ENCODE measurements around the gene PAGE4. TPM values are rescaled to one million over a fixed set of nuclear protein-coding genes. Genes with fewer than 3 reads are reported as not detected.

Gene PAGE4
- total RNA-seq, 1 donor = not detected

GRCh38 chrX:49846522-49846921 is 17.4 kb downstream of the PAGE4 start:
- H3K4me3 ChIP-seq (ENCODE audit: low read depth, low read length) = no peak overlapping the region

GRCh38 chrX:49848275-49848674 is 19.2 kb downstream of the PAGE4 start:
- TF ChIP-seq CTCF (IDR thresholded peaks at IDR 0.05; ENCODE audit: insufficient read depth, low read depth, low read length) = no peak
- no peak overlapping the region for H3K4me3 ChIP-seq (ENCODE audit: low read depth, low read length)
- no peak for DNase-seq (ENCODE audit: low read depth)

More at GRCh38 chrX:49846522-49846921, 17.4 kb downstream of the PAGE4 start:
- DNase-seq (ENCODE audit: low read depth) = no peak
- TF ChIP-seq CTCF (IDR thresholded peaks at IDR 0.05; ENCODE audit: insufficient read depth, low read depth, low read length) = no peak

- no peak for DNase-seq (ENCODE audit: low read depth)
- H3K4me3 ChIP-seq (ENCODE audit: low read depth, low read length) = no peak overlapping the region
- TF ChIP-seq CTCF (IDR thresholded peaks at IDR 0.05; ENCODE audit: insufficient read depth, low read depth, low read length) = no peak
Observed at GRCh38 chrX:49850028-49850427, 20.9 kb downstream of the PAGE4 start.

- no peak for TF ChIP-seq CTCF (IDR thresholded peaks at IDR 0.05; ENCODE audit: insufficient read depth, low read depth, low read length)
- DNase-seq (ENCODE audit: low read depth) = no peak
- H3K4me3 ChIP-seq (ENCODE audit: low read depth, low read length) = no peak overlapping the region
Observed at GRCh38 chrX:49853661-49854060, 24.6 kb downstream of the PAGE4 start.

GRCh38 chrX:49856819-49857218 is 27.7 kb downstream of the PAGE4 start:
- DNase-seq (ENCODE audit: low read depth) = no peak

GRCh38 chrX:49858341-49858740 is 29.2 kb downstream of the PAGE4 start:
- no peak for DNase-seq (ENCODE audit: low read depth)
- no peak for TF ChIP-seq CTCF (IDR thresholded peaks at IDR 0.05; ENCODE audit: insufficient read depth, low read depth, low read length)
- H3K4me3 ChIP-seq (ENCODE audit: low read depth, low read length) = no peak overlapping the region

More at GRCh38 chrX:49856819-49857218, 27.7 kb downstream of the PAGE4 start:
- TF ChIP-seq CTCF (IDR thresholded peaks at IDR 0.05; ENCODE audit: insufficient read depth, low read depth, low read length) = no peak
- no peak overlapping the region for H3K4me3 ChIP-seq (ENCODE audit: low read depth, low read length)

- no peak for DNase-seq (ENCODE audit: low read depth)
Observed at GRCh38 chrX:49859491-49859890, 30.4 kb downstream of the PAGE4 start.

More at GRCh38 chrX:49859491-49859890, 30.4 kb downstream of the PAGE4 start:
- no peak overlapping the region for H3K4me3 ChIP-seq (ENCODE audit: low read depth, low read length)
- no peak for TF ChIP-seq CTCF (IDR thresholded peaks at IDR 0.05; ENCODE audit: insufficient read depth, low read depth, low read length)
